ENCODE measurements around the gene NCSTN.

GRCh38 chr1:160351629-160352028 is 8.4 kb downstream of the NCSTN start:
- TF ChIP-seq CTCF (IDR thresholded peaks at IDR 0.05) (no peak), POLR2A (IDR thresholded peaks at IDR 0.05) (no peak)

All from lower leg skin (tissue), 3 donors.